Body of pancreas (tissue), 4 donors: ENCODE data around the gene DMKN. TPM values are rescaled to one million over a fixed set of nuclear protein-coding genes. Genes with fewer than 3 reads are reported as not detected.
A peak's percentile ranks its signal among the peaks of the same experiment; 100 is the strongest.

Source experiments
- ATAC-seq: fragments of 150-250 bp; one replicate; pipeline ENCODE4 v1.9.1; 2016
- DNase-seq, 4 donors: peaks; one replicate each; pipeline ENCODE4 v3.0.0-alpha.2; 2019
- H3K27ac ChIP-seq, 4 donors: fragments of 200-600 bp; sonication (generic); 1 replicate in 3 of 4; 2 replicates in 1 of 4; pipeline versions ENCODE4 v1.5.1 to v1.6.1; 2016 to 2019; ENCODE audit warnings: mild to moderate bottlenecking in 1 of 4, mixed read lengths in 1 of 4, moderate library complexity in 1 of 4
- H3K27me3 ChIP-seq, 2 donors: fragments of 200-600 bp; sonication (generic); one replicate each; pipeline ENCODE4 v1.6.0; 2016; ENCODE audit warnings: mild to moderate bottlenecking in 1 of 2
- H3K36me3 ChIP-seq, 2 donors: fragments of 200-600 bp; sonication (generic); replicated peaks in 1 of 2; 2 replicates each; pipeline ENCODE4 v1.5.1; 2016; ENCODE audit warnings: low read depth in 2 of 2; ENCODE audit not compliant: insufficient read depth in 1 of 2
- H3K4me1 ChIP-seq: fragments of 200-600 bp; sonication (generic); one replicate; pipeline ENCODE4 v1.6.0; 2016
- H3K4me3 ChIP-seq, 2 donors: fragments of 200-600 bp; sonication (generic); 1 replicate in 1 of 2; 2 replicates in 1 of 2; pipeline ENCODE4 v1.5.1; 2016 to 2019
- H3K9me3 ChIP-seq, 3 donors: fragments of 200-600 bp; sonication (generic); 1 replicate in 2 of 3; 2 replicates in 1 of 3; pipeline ENCODE4 v1.5.1; 2016
- POLR2A ChIP-seq, 3 donors: fragments of 450-650 bp; IDR thresholded peaks; one replicate each; pipeline ENCODE4 v1.6.1; 2016; ENCODE audit warnings: antibody characterized with exemption in 3 of 3, mild to moderate bottlenecking in 2 of 3
- WGBS, 2 donors: methylation state at CpG; one replicate each; pipeline ENCODE4 v1.1.5; 2017; 5-methylcytosine and 5-hydroxymethylcytosine counted together
- intact Hi-C: fragments of 100-400 bp; cut with DNase I; formaldehyde crosslinking; loops from one replicate; pipeline ENCODE4 v1.15.1; 2023
- total RNA-seq, 2 donors: library from RNA; depleted of rRNA; stranded (reverse); fragments of >200 nt; gene quantifications; one replicate each; pipeline ENCODE4 v1.1.0, GENCODE V29; 2016
- TF ChIP-seq, protein P1 (sequence below), 7 experiments: fragments of 450-650 bp in 4 of 7; fragments of 200-600 bp in 3 of 7; sonication (generic) in 3 of 7; IDR thresholded peaks; one replicate each; pipeline ENCODE4 v1.5.1; 2016 to 2019; ENCODE audit warnings: antibody characterized with exemption in 7 of 7

Gene DMKN
- total RNA-seq, 2 donors from 2014 or later, result 146 TPM

- Histone ChIP-seq H3K27me3 (no peaks in the 10 kb centered on the region), H3K4me3 (no peak overlapping the region), H3K4me1 (peaks cover 19% of the 10 kb centered on the region), H3K9me3 (no peaks in the 10 kb centered on the region), H3K36me3 (no peaks in the 10 kb centered on the region), H3K27ac (peak overlapping the region; percentile 76 to 89 (median 80))
- ATAC-seq (peak; percentile 46), DNase-seq (peak; percentile 53 to 82 (median 79))
- no peak for TF ChIP-seq POLR2A (IDR thresholded peaks at IDR 0.05)
- TF ChIP-seq, protein P1, sequence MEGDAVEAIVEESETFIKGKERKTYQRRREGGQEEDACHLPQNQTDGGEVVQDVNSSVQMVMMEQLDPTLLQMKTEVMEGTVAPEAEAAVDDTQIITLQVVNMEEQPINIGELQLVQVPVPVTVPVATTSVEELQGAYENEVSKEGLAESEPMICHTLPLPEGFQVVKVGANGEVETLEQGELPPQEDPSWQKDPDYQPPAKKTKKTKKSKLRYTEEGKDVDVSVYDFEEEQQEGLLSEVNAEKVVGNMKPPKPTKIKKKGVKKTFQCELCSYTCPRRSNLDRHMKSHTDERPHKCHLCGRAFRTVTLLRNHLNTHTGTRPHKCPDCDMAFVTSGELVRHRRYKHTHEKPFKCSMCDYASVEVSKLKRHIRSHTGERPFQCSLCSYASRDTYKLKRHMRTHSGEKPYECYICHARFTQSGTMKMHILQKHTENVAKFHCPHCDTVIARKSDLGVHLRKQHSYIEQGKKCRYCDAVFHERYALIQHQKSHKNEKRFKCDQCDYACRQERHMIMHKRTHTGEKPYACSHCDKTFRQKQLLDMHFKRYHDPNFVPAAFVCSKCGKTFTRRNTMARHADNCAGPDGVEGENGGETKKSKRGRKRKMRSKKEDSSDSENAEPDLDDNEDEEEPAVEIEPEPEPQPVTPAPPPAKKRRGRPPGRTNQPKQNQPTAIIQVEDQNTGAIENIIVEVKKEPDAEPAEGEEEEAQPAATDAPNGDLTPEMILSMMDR (IDR thresholded peaks at IDR 0.05), result no peak
- intact Hi-C loops, result no loop called here
- 16 to 23% methylated on average over 14 of the region's 14 CpGs for WGBS, 2 donors
Observed at GRCh38 chr19:35459414-35460082, 53.9 kb downstream of the DMKN start.

DNA sequence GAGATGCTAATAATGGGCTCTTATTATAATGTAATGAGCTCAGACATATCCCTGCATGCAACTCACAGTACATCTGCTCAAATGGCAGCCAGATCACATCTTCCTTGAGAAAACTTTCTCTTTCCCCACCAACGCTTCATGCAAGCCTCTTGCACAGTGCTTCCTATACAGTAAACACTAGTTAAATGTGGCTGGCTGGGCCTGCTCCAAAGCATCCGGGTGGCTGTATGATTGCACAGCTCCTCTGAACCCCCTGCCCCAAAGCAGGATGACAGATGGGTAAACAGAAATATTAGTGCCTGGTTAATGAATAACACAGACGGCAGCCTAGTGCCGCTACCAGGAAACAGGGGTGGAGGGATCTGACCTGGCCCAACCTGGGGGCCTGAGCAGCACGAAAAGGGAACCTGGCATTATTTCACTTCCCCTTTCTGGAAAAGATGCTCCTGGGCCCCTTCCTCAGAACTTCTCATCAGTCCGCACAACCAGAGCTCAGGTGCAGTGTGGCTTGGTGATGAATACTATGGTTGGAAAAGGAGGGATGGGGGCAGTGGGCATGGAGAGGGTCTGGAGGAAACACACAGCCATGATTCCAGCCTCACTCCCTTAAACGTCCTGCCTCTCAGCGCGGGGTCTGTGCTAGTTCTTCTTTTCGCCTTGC lies 54.6 kb downstream of the DMKN start:
- TF ChIP-seq, protein P1 (IDR thresholded peaks at IDR 0.05), result no peak
- no peak for TF ChIP-seq POLR2A (IDR thresholded peaks at IDR 0.05)
- Histone ChIP-seq H3K4me1 (peaks cover 19% of the 10 kb centered on the region), H3K9me3 (no peaks in the 10 kb centered on the region), H3K27me3 (no peaks in the 10 kb centered on the region), H3K4me3 (no peak overlapping the region), H3K36me3 (no peaks in the 10 kb centered on the region), H3K27ac (peak overlapping the region; percentile 76 to 89 (median 80))
- intact Hi-C loops, result no loop called here
- DNase-seq (peak; percentile 67 to 89 (median 85)), ATAC-seq (peak; percentile 90)
- 8 to 10% methylated on average over 7 to 10 of the region's 10 CpGs for WGBS, 2 donors

- peaks cover 19% of the 10 kb centered on the region for H3K4me1 ChIP-seq
- no peaks in the 10 kb centered on the region for H3K9me3 ChIP-seq
- TF ChIP-seq, protein P1 (IDR thresholded peaks at IDR 0.05), result no peak
- no peak for TF ChIP-seq POLR2A (IDR thresholded peaks at IDR 0.05)
- no peaks in the 10 kb centered on the region for H3K27me3 ChIP-seq
- DNase-seq, result no peak
- peak overlapping the region in 1 of 4 donors; percentile 79 for H3K27ac ChIP-seq
- intact Hi-C loops, result no loop called here
- H3K4me3 ChIP-seq, result no peak overlapping the region
- no peaks in the 10 kb centered on the region for H3K36me3 ChIP-seq
- ATAC-seq, result no peak
- WGBS, 2 donors, result 47 to 48% methylated on average over 1 of the region's 1 CpG
Observed at GRCh38 chr19:35458192-35458591, 55.3 kb downstream of the DMKN start.

GRCh38 chr19:35457173-35457572 lies 56.3 kb downstream of the DMKN start:
- whole genome bisulfite sequencing, 2 donors, result 88 to 92% methylated on average over 5 of the region's 5 CpGs
- no peak for ATAC-seq
- Histone ChIP-seq H3K9me3 (no peaks in the 10 kb centered on the region), H3K36me3 (no peaks in the 10 kb centered on the region), H3K4me1 (peaks cover 19% of the 10 kb centered on the region), H3K27me3 (no peaks in the 10 kb centered on the region), H3K4me3 (no peak overlapping the region), H3K27ac (no peak overlapping the region)
- no peak for TF ChIP-seq POLR2A (IDR thresholded peaks at IDR 0.05)
- TF ChIP-seq, protein P1 (IDR thresholded peaks at IDR 0.05), result no peak
- no peak for DNase-seq
- intact Hi-C loops, result no loop called here
